HCT116 (cell line): Measurements from ENCODE around the gene DISP1. TPM values are rescaled to one million over a fixed set of nuclear protein-coding genes. Genes with fewer than 3 reads are reported as not detected.

Experiments
- ATAC-seq: fragments of 200-7000 bp; cut with Tn5 transposase; 2 replicates; pipeline ENCODE4 v1.9.1; 2020; ENCODE audit warnings: mild to moderate bottlenecking, moderate library complexity
- BruUV-seq: library from RNA; stranded (reverse); fragments of 400-500 nt; replicated peaks from 2 replicates; lab custom pipeline; 2021; lab: Mats Ljungman, UMichigan
- CTCF ChIA-PET: fragments of 300-600 bp; sonication (Branson Sonifier 250); formaldehyde crosslinking; loops from one replicate; lab custom pipeline; 2021; ENCODE audit warnings: antibody characterized with exemption; lab: Charles Lee
- POLR2A ChIA-PET: fragments of 300-600, 350-600 bp; sonication (Branson Sonifier 250); formaldehyde crosslinking; loops from one replicate; lab custom pipeline; 2021; ENCODE audit warnings: antibody characterized with exemption; lab: Charles Lee
- RAD21 ChIA-PET, 2 experiments: fragments of 300-600 bp; sonication (Branson Sonifier 250); formaldehyde crosslinking; loops; one replicate each; lab custom pipeline; 2023; ENCODE audit warnings: low total read pairs in 2 of 2; ENCODE audit not compliant: uncharacterized antibody in 2 of 2, unreplicated experiment in 2 of 2, low non-redundant PET in 1 of 2; lab: Charles Lee
- DNase-seq: peaks from one replicate; pipeline ENCODE4 v3.0.0-alpha.2; 2010; ENCODE audit warnings: low read depth, low spot score
- H2AFZ ChIP-seq: fragments of 200-600 bp; shearing (Covaris generic), sonication (generic); 2 replicates; pipeline ENCODE4 v1.6.1; 2017; ENCODE audit warnings: low read depth, mixed run types, mixed read lengths, antibody characterized with exemption, low read length; ENCODE audit not compliant: poor library complexity, severe bottlenecking
- H3K27ac ChIP-seq: 2 replicates; pipeline ENCODE4 v1.5.1; 2012; ENCODE audit warnings: low read depth, low read length
- H3K27me3 ChIP-seq: fragments of 200-600 bp; sonication (generic); 2 replicates; pipeline ENCODE4 v1.6.1; 2016; ENCODE audit warnings: mixed run types, low read length, mixed read lengths; ENCODE audit not compliant: insufficient read depth
- H3K36me3 ChIP-seq, 2 experiments: fragments of 200-500 bp in 1 of 2; fragments of 200-600 bp in 1 of 2; sonication (Bioruptor generic) in 1 of 2; sonication (generic) in 1 of 2; 2 replicates each; pipeline versions ENCODE4 v1.5.1 to v1.6.1; 2014 to 2016; ENCODE audit warnings: low read length in 2 of 2, inconsistent platforms in 1 of 2, mixed read lengths in 1 of 2, mixed run types in 1 of 2; ENCODE audit not compliant: insufficient read depth in 2 of 2, control insufficient read depth in 1 of 2
- H3K4me1 ChIP-seq, 2 experiments: fragments of 200-600 bp in 1 of 2; sonication (generic) in 1 of 2; 2 replicates each; pipeline versions ENCODE4 v1.5.1 to v1.6.1; 2012 to 2017; ENCODE audit warnings: low read length in 2 of 2, inconsistent platforms in 1 of 2, mild to moderate bottlenecking in 1 of 2, mixed read lengths in 1 of 2, mixed run types in 1 of 2, moderate library complexity in 1 of 2; ENCODE audit not compliant: insufficient read depth in 2 of 2, control insufficient read depth in 1 of 2
- H3K4me2 ChIP-seq: fragments of 200-600 bp; sonication (generic); 2 replicates; pipeline ENCODE4 v1.6.1; 2017; ENCODE audit warnings: mixed run types, low read length, mixed read lengths
- H3K4me3 ChIP-seq, 2 experiments: fragments of 200-600 bp in 1 of 2; sonication (generic) in 1 of 2; replicated peaks in 1 of 2; 2 replicates each; pipeline ENCODE4 v1.5.1; 2011 to 2016; ENCODE audit warnings: low read length in 2 of 2, control low read depth in 1 of 2, low read depth in 1 of 2, mild to moderate bottlenecking in 1 of 2, mixed read lengths in 1 of 2, mixed run types in 1 of 2
- H3K79me2 ChIP-seq: fragments of 200-600 bp; sonication (generic); 2 replicates; pipeline ENCODE4 v1.6.1; 2017; ENCODE audit warnings: mild to moderate bottlenecking, mixed run types, low read length, moderate library complexity, mixed read lengths; ENCODE audit not compliant: insufficient read depth
- H3K9ac ChIP-seq: fragments of 200-600 bp; sonication (generic); 2 replicates; pipeline ENCODE4 v1.6.1; 2016; ENCODE audit warnings: low read length, mixed read lengths
- H3K9me2 ChIP-seq: fragments of 200-600 bp; sonication (generic), shearing (Covaris generic); 2 replicates; pipeline ENCODE4 v1.6.1; 2017; ENCODE audit warnings: mixed run types, mild to moderate bottlenecking, moderate library complexity; ENCODE audit not compliant: insufficient read depth
- H3K9me3 ChIP-seq, 2 experiments: fragments of 200-500 bp in 1 of 2; fragments of 200-600 bp in 1 of 2; sonication (Bioruptor generic) in 1 of 2; sonication (generic) in 1 of 2; 2 replicates each; pipeline ENCODE4 v1.6.1; 2014 to 2017; ENCODE audit warnings: low read length in 2 of 2, mixed read lengths in 2 of 2, inconsistent platforms in 1 of 2, low read depth in 1 of 2, mild to moderate bottlenecking in 1 of 2, mixed run types in 1 of 2, moderate library complexity in 1 of 2; ENCODE audit not compliant: control insufficient read depth in 1 of 2, insufficient read depth in 1 of 2
- H4K20me1 ChIP-seq: fragments of 200-600 bp; sonication (generic), shearing (Covaris generic); 2 replicates; pipeline ENCODE4 v1.6.1; 2017; ENCODE audit warnings: mixed run types, mild to moderate bottlenecking, moderate library complexity; ENCODE audit not compliant: insufficient read depth
- CBX3 ChIP-seq: IDR thresholded peaks from 2 replicates; pipeline ENCODE4 v1.6.1; 2012; ENCODE audit warnings: low read depth
- CEBPB ChIP-seq: IDR thresholded peaks from 2 replicates; pipeline ENCODE4 v1.6.1; 2012; ENCODE audit warnings: low read depth
- EGR1 ChIP-seq: IDR thresholded peaks from 2 replicates; pipeline ENCODE4 v1.6.1; 2012; ENCODE audit warnings: low read depth
- EZH2 ChIP-seq: fragments of 200-600 bp; sonication (generic); IDR thresholded peaks from 2 replicates; pipeline ENCODE4 v1.6.1; 2017; ENCODE audit warnings: antibody characterized with exemption, mixed run types
- EZH2phosphoT487 ChIP-seq: fragments of 200-600 bp; IDR thresholded peaks from 2 replicates; pipeline ENCODE4 v1.6.1; 2018; ENCODE audit warnings: antibody characterized with exemption, borderline replicate concordance
- FOSL1 ChIP-seq: IDR thresholded peaks from 2 replicates; pipeline ENCODE4 v1.6.1; 2012; ENCODE audit warnings: low read depth
- JUND ChIP-seq: IDR thresholded peaks from 2 replicates; pipeline ENCODE4 v1.6.1; 2012
- MAX ChIP-seq: IDR thresholded peaks from 2 replicates; pipeline ENCODE4 v1.6.1; 2012
- RAD21 ChIP-seq: IDR thresholded peaks from 2 replicates; pipeline ENCODE4 v1.6.1; 2012; ENCODE audit warnings: low read depth, mild to moderate bottlenecking
- REST ChIP-seq: IDR thresholded peaks from 2 replicates; pipeline ENCODE4 v1.6.1; 2012; ENCODE audit warnings: low read depth
- SRF ChIP-seq: IDR thresholded peaks from 2 replicates; pipeline ENCODE4 v1.6.1; 2012; ENCODE audit warnings: low read depth
- TCF7L2 ChIP-seq: IDR thresholded peaks from 2 replicates; pipeline ENCODE4 v1.7.0; 2011; ENCODE audit warnings: borderline replicate concordance, inconsistent platforms; ENCODE audit not compliant: insufficient read depth, insufficient read length; ENCODE audit errors: extremely low read depth
- ZBTB33 ChIP-seq: IDR thresholded peaks from 2 replicates; pipeline ENCODE4 v1.6.1; 2011; ENCODE audit warnings: mild to moderate bottlenecking, low read length, moderate library complexity; ENCODE audit not compliant: insufficient replicate concordance; ENCODE audit errors: extremely low read depth
- ZFX ChIP-seq: fragments of 450-650 bp; IDR thresholded peaks from 2 replicates; pipeline ENCODE4 v1.6.1; 2017
- intact Hi-C: fragments of 100-400 bp; cut with micrococcal nuclease; formaldehyde crosslinking; loops from 2 replicates; pipeline ENCODE4 v1.10.0; 2022
- total RNA-seq: library from RNA; stranded (reverse); gene quantifications from one replicate; pipeline ENCODE4 v1.2.1, GENCODE V29; 2021; ENCODE audit not compliant: unreplicated experiment

Gene DISP1
- total RNA-seq, 1 experiment from 2014 or later, result 4.2 TPM

- H3K27me3 ChIP-seq, result no peaks in the 10 kb centered on the region
- ATAC-seq (no peak), DNase-seq (no peak)
- no peak overlapping the region for H3K9ac ChIP-seq
- H3K4me2 ChIP-seq, result no peak overlapping the region
- H3K79me2 ChIP-seq, result no peaks in the 10 kb centered on the region
- H4K20me1 ChIP-seq, result no peaks in the 10 kb centered on the region
- ChIA-PET POLR2A (no interaction called here), RAD21 (no interaction called here), CTCF (no interaction called here)
- no peak overlapping the region for H3K4me3 ChIP-seq
- intact Hi-C loops, result no loop called here
- H3K27ac ChIP-seq, result no peak overlapping the region
- no peaks in the 10 kb centered on the region; a peak in 1 of 4 replicates for H3K4me1 ChIP-seq
- no peak for TF ChIP-seq MAX
- no peak for TF ChIP-seq TCF7L2
- no peak for TF ChIP-seq RAD21
- no peak for TF ChIP-seq EZH2
- TF ChIP-seq EGR1, result no peak
- TF ChIP-seq JUND, result no peak
- H3K9me3 ChIP-seq, result no peaks in the 10 kb centered on the region
- no TSS peak for BruUV-seq
- no peaks in the 10 kb centered on the region for H3K9me2 ChIP-seq
- no peak overlapping the region for H2AFZ ChIP-seq
- H3K36me3 ChIP-seq, result no peaks in the 10 kb centered on the region
Observed at GRCh38 chr1:222801067-222801466, 13.8 kb upstream of the DISP1 start.

- H3K27me3 ChIP-seq, result no peaks in the 10 kb centered on the region
- H3K79me2 ChIP-seq, result peaks cover 15% of the 10 kb centered on the region
- H3K9ac ChIP-seq, result no peak overlapping the region
- ChIA-PET RAD21 (interaction anchor here in 1 of 2 experiments (0.9 kb wide), 1 partner anchor 312 kb away, joined by 3 read pairs; no protein-coding TSS in a partner anchor), POLR2A (no interaction called here)
- no peaks in the 10 kb centered on the region for H4K20me1 ChIP-seq
- no peak overlapping the region for H3K4me3 ChIP-seq
- H3K4me2 ChIP-seq, result no peak overlapping the region
- no peak for ATAC-seq
- H3K9me3 ChIP-seq, result no peaks in the 10 kb centered on the region
- no peak for DNase-seq
- H3K9me2 ChIP-seq, result no peaks in the 10 kb centered on the region
- intact Hi-C loops, result no loop called here
- no peak overlapping the region for H2AFZ ChIP-seq
- no TSS peak for BruUV-seq
- H3K27ac ChIP-seq, result no peak overlapping the region
- TF ChIP-seq CBX3 (no peak), CEBPB (no peak), ZFX (no peak), FOSL1 (no peak), ZBTB33 (no peak), RAD21 (no peak), EGR1 (no peak), EZH2phosphoT487 (no peak), MAX (no peak), REST (no peak), TCF7L2 (no peak), SRF (no peak)
- TF ChIP-seq, all 23 proteins: peak for 0
- CTCF ChIA-PET, result no interaction called here
- H3K36me3 ChIP-seq, result no peaks in the 10 kb centered on the region
- H3K4me1 ChIP-seq, result peaks cover 8 to 24% of the 10 kb centered on the region in 2 experiments; a peak in 3 of 4 replicates
Observed at GRCh38 chr1:222811671-222812070, 3.2 kb upstream of the DISP1 start.
